VCaP (cell line): Measurements from ENCODE around the gene PACRG.

ENCODE experiments used
- H3K27ac ChIP-seq: fragments of 450-650 bp; 2 replicates; pipeline ENCODE4 v1.5.1; 2017
- CTCF ChIP-seq: fragments of 450-650 bp; conservative IDR thresholded peaks from 2 replicates; pipeline ENCODE4 v1.5.1; 2017; ENCODE audit warnings: mild to moderate bottlenecking, moderate library complexity

Gene PACRG

GRCh38 chr6:163343609-163344008 is 615.8 kb downstream of the PACRG start:
- TF ChIP-seq CTCF, result no peak
- H3K27ac ChIP-seq, result no peak overlapping the region

- TF ChIP-seq CTCF, result no peak
- H3K27ac ChIP-seq, result no peak overlapping the region
Measured at GRCh38 chr6:163344411-163344810, 616.6 kb downstream of the PACRG start.

- no peak for TF ChIP-seq CTCF
- H3K27ac ChIP-seq, result no peak overlapping the region
Measured at GRCh38 chr6:163345931-163346330, 618.2 kb downstream of the PACRG start.

GRCh38 chr6:163346497-163346961 is 618.8 kb downstream of the PACRG start:
- no peak overlapping the region for H3K27ac ChIP-seq
- no peak for TF ChIP-seq CTCF

GRCh38 chr6:163347021-163347446 is 619.3 kb downstream of the PACRG start:
- no peak overlapping the region for H3K27ac ChIP-seq
- TF ChIP-seq CTCF, result no peak

GRCh38 chr6:163348789-163349680 is 621.3 kb downstream of the PACRG start:
- H3K27ac ChIP-seq, result no peak overlapping the region
- no peak for TF ChIP-seq CTCF

- TF ChIP-seq CTCF, result no peak
- no peak overlapping the region for H3K27ac ChIP-seq
Measured at GRCh38 chr6:163349696-163350095, 621.9 kb downstream of the PACRG start.
